Neural progenitor cell (in vitro differentiated cells): ENCODE data around the gene PCCA. TPM values are rescaled to one million over a fixed set of nuclear protein-coding genes. Genes with fewer than 3 reads are reported as not detected.
A peak's percentile ranks its signal among the peaks of the same experiment; 100 is the strongest.

Source experiments
- DNase-seq: peaks from one replicate; pipeline ENCODE4 v3.0.0-alpha.2; 2016; ENCODE audit warnings: low spot score
- H2AFZ ChIP-seq: fragments of 200-600 bp; sonication (generic); replicated peaks from 2 replicates; pipeline ENCODE4 v1.6.1; 2016; ENCODE audit warnings: antibody characterized with exemption
- H3F3A ChIP-seq: fragments of 200-600 bp; sonication (generic); 2 replicates; pipeline ENCODE4 v1.6.1; 2016; ENCODE audit warnings: antibody characterized with exemption, low read depth
- H3K27ac ChIP-seq: fragments of 200-600 bp; sonication (generic); 2 replicates; pipeline ENCODE4 v1.5.1; 2016; ENCODE audit warnings: mild to moderate bottlenecking
- H3K27me3 ChIP-seq: fragments of 200-600 bp; sonication (generic); 2 replicates; pipeline ENCODE4 v1.6.1; 2016; ENCODE audit warnings: mild to moderate bottlenecking, moderate library complexity
- H3K36me3 ChIP-seq: fragments of 200-600 bp; sonication (generic); 2 replicates; pipeline ENCODE4 v1.5.1; 2016
- H3K4me1 ChIP-seq: fragments of 200-600 bp; sonication (generic); 2 replicates; pipeline ENCODE4 v1.6.1; 2016; ENCODE audit warnings: mixed run types
- H3K4me2 ChIP-seq: fragments of 200-600 bp; sonication (generic); 2 replicates; pipeline ENCODE4 v1.6.1; 2016
- H3K4me3 ChIP-seq: fragments of 200-600 bp; sonication (generic); 2 replicates; pipeline ENCODE4 v1.5.1; 2016
- H3K79me2 ChIP-seq: fragments of 200-600 bp; sonication (generic); 2 replicates; pipeline ENCODE4 v1.6.1; 2016; ENCODE audit warnings: low read depth
- H3K9ac ChIP-seq: fragments of 200-600 bp; sonication (generic); 2 replicates; pipeline ENCODE4 v1.6.1; 2016
- H3K9me3 ChIP-seq: fragments of 200-600 bp; sonication (generic); 2 replicates; pipeline ENCODE4 v1.5.1; 2016; ENCODE audit warnings: low read depth
- H4K20me1 ChIP-seq: fragments of 200-600 bp; sonication (generic); 2 replicates; pipeline ENCODE4 v1.6.1; 2016; ENCODE audit warnings: low read depth
- H3K27ac Mint-ChIP-seq: 3 replicates; pipeline ENCODE4 v1.8.0; 2021; ENCODE audit warnings: mixed read lengths
- H3K27me3 Mint-ChIP-seq: 2 replicates; pipeline ENCODE4 v1.8.0; 2022; ENCODE audit warnings: low read depth, mild to moderate bottlenecking, inconsistent platforms, moderate library complexity, mixed read lengths; ENCODE audit not compliant: insufficient read depth
- H3K36me3 Mint-ChIP-seq: 3 replicates; pipeline ENCODE4 v1.8.0; 2021; ENCODE audit warnings: mixed read lengths
- H3K4me1 Mint-ChIP-seq: 3 replicates; pipeline ENCODE4 v1.8.0; 2021; ENCODE audit warnings: mixed read lengths
- H3K4me3 Mint-ChIP-seq: 3 replicates; pipeline ENCODE4 v1.8.0; 2021; ENCODE audit warnings: mild to moderate bottlenecking, moderate library complexity, mixed read lengths
- H3K9me3 Mint-ChIP-seq: 3 replicates; pipeline ENCODE4 v1.8.0; 2020; ENCODE audit warnings: mixed read lengths
- EZH2 ChIP-seq: fragments of 200-600 bp; sonication (generic); IDR thresholded peaks from 2 replicates; pipeline ENCODE4 v1.6.1; 2017; ENCODE audit warnings: antibody characterized with exemption, mild to moderate bottlenecking, moderate library complexity
- EZH2phosphoT487 ChIP-seq: fragments of 200-600 bp; sonication (generic); IDR thresholded peaks from 2 replicates; pipeline ENCODE4 v1.6.1; 2017; ENCODE audit warnings: antibody characterized with exemption
- total RNA-seq: library from RNA; depleted of rRNA; stranded (reverse); fragments of >200 nt; gene quantifications from 2 replicates; pipeline ENCODE4 v1.2.3, GENCODE V29; 2015; ENCODE audit warnings: low replicate concordance
- TF ChIP-seq, protein P1 (sequence below): fragments of 200-600 bp; sonication (generic); IDR thresholded peaks from 2 replicates; pipeline ENCODE4 v1.5.1; 2017; ENCODE audit warnings: antibody characterized with exemption, mild to moderate bottlenecking

The PCCA gene
- total RNA-seq, 1 donor from 2014 or later: 60.6 TPM

DNA sequence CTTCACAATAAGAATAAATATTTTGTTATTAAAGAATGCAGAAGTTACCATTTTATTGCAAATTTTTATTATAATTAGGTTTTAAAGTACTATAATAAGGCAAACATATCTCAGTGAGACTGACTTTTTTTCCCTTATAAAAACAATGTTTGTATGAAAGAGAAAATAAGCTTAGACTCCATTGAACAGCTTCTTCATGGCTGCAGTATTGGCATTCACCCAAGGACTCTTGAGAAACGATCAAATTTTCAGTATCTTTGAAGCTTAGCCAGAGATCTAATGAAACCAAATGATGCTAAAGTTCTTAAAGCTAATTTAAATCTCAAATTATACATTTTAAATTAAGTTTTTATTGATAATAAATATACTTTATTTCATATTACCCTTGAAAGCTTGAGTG is 371.4 kb downstream of the PCCA start:
- H3K79me2 ChIP-seq: no peaks in the 10 kb centered on the region
- no peak overlapping the region for H3K4me3 ChIP-seq
- peaks cover 13% of the 10 kb centered on the region for H3F3A ChIP-seq
- no peaks in the 10 kb centered on the region for H3K9me3 ChIP-seq
- no peak overlapping the region for H3K9ac ChIP-seq
- Mint-ChIP-seq H3K4me3 (no peak overlapping the region), H3K27ac (no peak overlapping the region), H3K27me3 (no peaks in the 10 kb centered on the region), H3K9me3 (peaks cover 7% of the 10 kb centered on the region), H3K36me3 (peaks cover 17% of the 10 kb centered on the region), H3K4me1 (peaks cover 31% of the 10 kb centered on the region)
- H3K4me1 ChIP-seq: peaks cover 24% of the 10 kb centered on the region
- H4K20me1 ChIP-seq: peaks cover 4% of the 10 kb centered on the region
- H3K36me3 ChIP-seq: no peaks in the 10 kb centered on the region
- no peak overlapping the region for H3K4me2 ChIP-seq
- H3K27ac ChIP-seq: no peak overlapping the region
- H3K27me3 ChIP-seq: no peaks in the 10 kb centered on the region
- TF ChIP-seq EZH2 (no peak), EZH2phosphoT487 (no peak)
- TF ChIP-seq, protein P1, sequence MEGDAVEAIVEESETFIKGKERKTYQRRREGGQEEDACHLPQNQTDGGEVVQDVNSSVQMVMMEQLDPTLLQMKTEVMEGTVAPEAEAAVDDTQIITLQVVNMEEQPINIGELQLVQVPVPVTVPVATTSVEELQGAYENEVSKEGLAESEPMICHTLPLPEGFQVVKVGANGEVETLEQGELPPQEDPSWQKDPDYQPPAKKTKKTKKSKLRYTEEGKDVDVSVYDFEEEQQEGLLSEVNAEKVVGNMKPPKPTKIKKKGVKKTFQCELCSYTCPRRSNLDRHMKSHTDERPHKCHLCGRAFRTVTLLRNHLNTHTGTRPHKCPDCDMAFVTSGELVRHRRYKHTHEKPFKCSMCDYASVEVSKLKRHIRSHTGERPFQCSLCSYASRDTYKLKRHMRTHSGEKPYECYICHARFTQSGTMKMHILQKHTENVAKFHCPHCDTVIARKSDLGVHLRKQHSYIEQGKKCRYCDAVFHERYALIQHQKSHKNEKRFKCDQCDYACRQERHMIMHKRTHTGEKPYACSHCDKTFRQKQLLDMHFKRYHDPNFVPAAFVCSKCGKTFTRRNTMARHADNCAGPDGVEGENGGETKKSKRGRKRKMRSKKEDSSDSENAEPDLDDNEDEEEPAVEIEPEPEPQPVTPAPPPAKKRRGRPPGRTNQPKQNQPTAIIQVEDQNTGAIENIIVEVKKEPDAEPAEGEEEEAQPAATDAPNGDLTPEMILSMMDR: no peak
- H2AFZ ChIP-seq: no peak overlapping the region
- no peak for DNase-seq

DNA sequence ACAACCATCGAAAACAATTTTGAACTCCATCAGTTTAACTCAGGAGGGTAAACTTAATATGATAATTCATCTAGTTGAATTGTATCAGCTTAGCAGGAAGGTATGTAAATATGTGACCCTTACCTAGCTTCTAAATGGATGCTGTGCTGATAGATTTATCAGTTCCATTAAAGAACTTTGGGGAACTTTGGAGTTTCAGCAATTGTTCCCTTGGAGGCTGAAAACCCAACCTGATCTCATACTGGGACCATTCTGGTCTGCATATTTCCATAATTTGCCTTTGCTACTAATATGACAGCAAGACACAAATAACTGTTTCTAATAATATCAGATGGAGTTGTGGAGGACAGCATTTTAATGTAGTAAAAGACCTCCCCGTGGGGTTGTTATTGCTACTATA is 371.9 kb downstream of the PCCA start:
- Histone ChIP-seq H4K20me1 (peaks cover 4% of the 10 kb centered on the region), H3K79me2 (no peaks in the 10 kb centered on the region), H2AFZ (no peak overlapping the region), H3K4me3 (no peak overlapping the region), H3K36me3 (no peaks in the 10 kb centered on the region), H3F3A (peaks cover 13% of the 10 kb centered on the region), H3K9ac (no peak overlapping the region), H3K4me2 (peak overlapping the region; percentile 72), H3K27me3 (no peaks in the 10 kb centered on the region), H3K4me1 (peaks cover 24% of the 10 kb centered on the region), H3K9me3 (no peaks in the 10 kb centered on the region), H3K27ac (no peak overlapping the region)
- no peaks in the 10 kb centered on the region for H3K27me3 Mint-ChIP-seq
- no peak for DNase-seq
- peaks cover 31% of the 10 kb centered on the region for H3K4me1 Mint-ChIP-seq
- peaks cover 7% of the 10 kb centered on the region for H3K9me3 Mint-ChIP-seq
- TF ChIP-seq EZH2phosphoT487: no peak
- no peak for TF ChIP-seq EZH2
- peaks cover 16% of the 10 kb centered on the region for H3K36me3 Mint-ChIP-seq
- no peak overlapping the region for H3K27ac Mint-ChIP-seq
- H3K4me3 Mint-ChIP-seq: no peak overlapping the region

DNA sequence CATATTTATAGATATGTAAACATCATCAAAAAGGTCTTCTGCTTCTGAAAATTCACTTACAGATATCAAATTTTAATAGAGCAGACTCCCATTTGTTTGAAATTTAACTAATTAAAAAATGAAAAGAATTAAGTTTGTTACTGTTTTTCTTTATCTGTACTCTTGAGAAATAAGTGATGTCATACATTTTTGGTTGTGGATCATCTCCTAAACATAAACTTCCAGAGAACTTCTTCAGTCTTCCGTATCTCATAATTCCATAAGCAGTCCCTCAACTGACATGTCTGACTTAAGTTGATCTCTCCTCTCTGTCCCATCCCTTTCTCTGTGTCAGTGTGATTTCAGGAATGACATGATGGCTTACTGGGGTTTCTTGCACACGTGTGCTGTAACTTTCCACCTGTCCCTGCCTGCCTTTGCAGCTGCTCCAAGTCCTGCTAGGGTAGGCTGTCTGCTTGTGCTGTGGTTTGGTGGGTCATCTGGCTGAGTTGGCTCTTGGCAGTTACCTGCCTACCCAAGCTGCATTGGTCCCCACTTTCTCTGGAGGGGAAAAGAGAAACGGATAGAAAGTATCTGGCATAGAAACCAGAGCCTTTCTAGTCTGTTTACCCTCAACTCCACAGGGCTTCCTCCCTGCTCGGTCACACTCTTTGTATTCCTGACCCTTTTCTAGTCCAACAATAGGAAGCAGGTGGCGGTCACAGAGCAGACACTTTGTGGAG is 372.6 kb downstream of the PCCA start:
- peaks cover 25% of the 10 kb centered on the region for H3K4me1 Mint-ChIP-seq
- Histone ChIP-seq H4K20me1 (peaks cover 4% of the 10 kb centered on the region), H3K4me1 (peaks cover 24% of the 10 kb centered on the region), H3K9me3 (no peaks in the 10 kb centered on the region), H3K4me3 (peak overlapping the region; percentile 30), H3K9ac (no peak overlapping the region), H3K79me2 (no peaks in the 10 kb centered on the region), H3K36me3 (no peaks in the 10 kb centered on the region), H3K27ac (peak overlapping the region; percentile 83), H3F3A (peaks cover 13% of the 10 kb centered on the region), H2AFZ (no peak overlapping the region), H3K27me3 (no peaks in the 10 kb centered on the region), H3K4me2 (peak overlapping the region; percentile 72)
- DNase-seq: peak; percentile 78
- H3K9me3 Mint-ChIP-seq: peaks cover 7% of the 10 kb centered on the region
- H3K4me3 Mint-ChIP-seq: no peak overlapping the region
- peak overlapping the region; percentile 27 for H3K27ac Mint-ChIP-seq
- H3K27me3 Mint-ChIP-seq: no peaks in the 10 kb centered on the region
- TF ChIP-seq, protein P1: no peak
- TF ChIP-seq EZH2: no peak
- no peak for TF ChIP-seq EZH2phosphoT487
- H3K36me3 Mint-ChIP-seq: peaks cover 12% of the 10 kb centered on the region

DNA sequence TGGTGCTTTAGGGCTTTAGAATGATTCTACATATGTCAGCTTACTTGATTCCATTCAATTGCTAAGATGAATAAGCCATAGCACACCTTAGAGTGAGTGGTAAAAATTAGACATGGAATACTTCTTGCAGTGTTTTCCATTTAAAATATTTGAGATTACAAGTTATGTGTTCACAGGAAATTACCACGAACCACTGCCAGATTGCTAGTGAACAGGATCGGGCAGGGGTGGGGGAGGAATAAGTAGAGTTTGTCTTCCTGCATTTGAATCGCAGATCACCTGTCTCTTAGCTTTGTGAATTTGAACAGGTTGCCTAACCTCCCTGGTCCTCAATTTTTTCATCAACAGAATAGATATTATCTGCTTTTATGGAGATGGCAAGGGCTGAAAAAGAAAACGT is 375.1 kb downstream of the PCCA start:
- TF ChIP-seq EZH2 (no peak), EZH2phosphoT487 (no peak)
- TF ChIP-seq, protein P1: no peak
- H3K9me3 ChIP-seq: no peaks in the 10 kb centered on the region
- Mint-ChIP-seq H3K27me3 (no peaks in the 10 kb centered on the region), H3K36me3 (peaks cover 17% of the 10 kb centered on the region), H3K27ac (no peak overlapping the region), H3K4me3 (no peak overlapping the region), H3K9me3 (peaks cover 4% of the 10 kb centered on the region), H3K4me1 (peaks cover 23% of the 10 kb centered on the region)
- no peaks in the 10 kb centered on the region for H3K36me3 ChIP-seq
- no peak overlapping the region for H2AFZ ChIP-seq
- H3K4me1 ChIP-seq: peaks cover 24% of the 10 kb centered on the region
- H3K27me3 ChIP-seq: no peaks in the 10 kb centered on the region
- no peak overlapping the region for H3K27ac ChIP-seq
- H4K20me1 ChIP-seq: peaks cover 4% of the 10 kb centered on the region
- no peaks in the 10 kb centered on the region for H3K79me2 ChIP-seq
- H3K9ac ChIP-seq: no peak overlapping the region
- no peak overlapping the region for H3K4me3 ChIP-seq
- no peak for DNase-seq
- H3F3A ChIP-seq: peaks cover 13% of the 10 kb centered on the region
- H3K4me2 ChIP-seq: no peak overlapping the region
